Mesenchymal stem cell (in vitro differentiated cells and primary cell): ENCODE measurements around the gene USP3.

Source experiments
- DNase-seq: peaks from one replicate; pipeline ENCODE4 v3.0.0-alpha.2; 2013
- H2AFZ ChIP-seq: one replicate; pipeline ENCODE4 v1.6.1; 2013; ENCODE audit warnings: low read depth, mild to moderate bottlenecking, control low read depth, inconsistent platforms, low read length, moderate library complexity
- H2AK5ac ChIP-seq: 2 replicates; pipeline ENCODE4 v1.6.1; 2013; ENCODE audit warnings: low read length, moderate library complexity, mild to moderate bottlenecking, inconsistent platforms; ENCODE audit not compliant: severe bottlenecking
- H2BK120ac ChIP-seq: one replicate; pipeline ENCODE4 v1.6.1; 2013; ENCODE audit warnings: low read depth, mild to moderate bottlenecking, inconsistent platforms, low read length, moderate library complexity
- H2BK12ac ChIP-seq, 2 experiments: one replicate each; pipeline ENCODE4 v1.6.1; 2013; ENCODE audit warnings: inconsistent platforms in 2 of 2, low read length in 2 of 2, mild to moderate bottlenecking in 2 of 2, moderate library complexity in 2 of 2, control low read depth in 1 of 2
- H2BK15ac ChIP-seq: one replicate; pipeline ENCODE4 v1.6.1; 2013; ENCODE audit warnings: mild to moderate bottlenecking, low read depth, inconsistent platforms; ENCODE audit not compliant: poor library complexity, severe bottlenecking
- H2BK5ac ChIP-seq: 2 replicates; pipeline ENCODE4 v1.6.1; 2013; ENCODE audit warnings: low read depth, mild to moderate bottlenecking, low read length, control low read depth, inconsistent platforms; ENCODE audit not compliant: poor library complexity, severe bottlenecking
- H3K14ac ChIP-seq, 2 experiments: one replicate each; pipeline ENCODE4 v1.6.1; 2013; ENCODE audit warnings: inconsistent platforms in 2 of 2, low read length in 2 of 2, control low read depth in 1 of 2, mild to moderate bottlenecking in 1 of 2, moderate library complexity in 1 of 2
- H3K18ac ChIP-seq, 2 experiments: one replicate each; pipeline ENCODE4 v1.6.1; 2013; ENCODE audit warnings: inconsistent platforms in 2 of 2, low read length in 2 of 2, control low read depth in 1 of 2, low read depth in 1 of 2, mild to moderate bottlenecking in 1 of 2
- H3K23ac ChIP-seq, 2 experiments: one replicate each; pipeline ENCODE4 v1.6.1; 2013; ENCODE audit warnings: inconsistent platforms in 2 of 2, low read length in 2 of 2, mild to moderate bottlenecking in 2 of 2, moderate library complexity in 2 of 2, control low read depth in 1 of 2
- H3K27ac ChIP-seq: 2 replicates; pipeline ENCODE4 v1.5.1; 2013; ENCODE audit warnings: mild to moderate bottlenecking, moderate library complexity, low read length, control low read depth, inconsistent platforms; ENCODE audit not compliant: poor library complexity, severe bottlenecking
- H3K27me3 ChIP-seq, 2 experiments: 2 replicates each; pipeline versions ENCODE4 v1.6.1 to v1.7.0; 2013; ENCODE audit warnings: low read length in 2 of 2, mild to moderate bottlenecking in 2 of 2, moderate library complexity in 2 of 2, control low read depth in 1 of 2, inconsistent platforms in 1 of 2; ENCODE audit not compliant: control insufficient read depth in 1 of 2, insufficient read depth in 1 of 2
- H3K36me3 ChIP-seq, 2 experiments: 2 replicates each; pipeline versions ENCODE4 v1.6.1 to v1.7.0; 2013; ENCODE audit warnings: low read length in 2 of 2, control low read depth in 1 of 2, inconsistent platforms in 1 of 2, low read depth in 1 of 2, mild to moderate bottlenecking in 1 of 2; ENCODE audit not compliant: insufficient read depth in 2 of 2, control insufficient read depth in 1 of 2
- H3K4ac ChIP-seq, 2 experiments: one replicate each; pipeline ENCODE4 v1.6.1; 2013; ENCODE audit warnings: inconsistent platforms in 2 of 2, low read length in 2 of 2, mild to moderate bottlenecking in 2 of 2, moderate library complexity in 2 of 2, control low read depth in 1 of 2, low read depth in 1 of 2
- H3K4me1 ChIP-seq: 2 replicates; pipeline ENCODE4 v1.6.1; 2013; ENCODE audit warnings: low read depth, low read length, control low read depth; ENCODE audit not compliant: control insufficient read depth, insufficient read depth
- H3K4me2 ChIP-seq: 2 replicates; pipeline ENCODE4 v1.6.1; 2013; ENCODE audit warnings: low read length, mild to moderate bottlenecking, inconsistent platforms; ENCODE audit not compliant: poor library complexity, severe bottlenecking
- H3K4me3 ChIP-seq, 2 experiments: 2 replicates each; pipeline versions ENCODE4 v1.5.1 to v1.7.0; 2013; ENCODE audit warnings: low read length in 2 of 2, mild to moderate bottlenecking in 2 of 2, control low read depth in 1 of 2, low read depth in 1 of 2; ENCODE audit not compliant: insufficient read depth in 1 of 2
- H3K79me1 ChIP-seq: replicated peaks from 2 replicates; pipeline ENCODE4 v1.6.1; 2013; ENCODE audit warnings: mild to moderate bottlenecking, control low read depth, low read length, inconsistent platforms; ENCODE audit not compliant: poor library complexity, severe bottlenecking
- H3K9ac ChIP-seq: 2 replicates; pipeline ENCODE4 v1.7.0; 2013; ENCODE audit warnings: mild to moderate bottlenecking, low read length, moderate library complexity
- H3K9me3 ChIP-seq: 2 replicates; pipeline ENCODE4 v1.7.0; 2013; ENCODE audit warnings: mild to moderate bottlenecking, low read length; ENCODE audit not compliant: control insufficient read depth
- H4K8ac ChIP-seq: one replicate; pipeline ENCODE4 v1.6.1; 2013; ENCODE audit warnings: inconsistent platforms, mild to moderate bottlenecking, low read length, moderate library complexity
- H4K91ac ChIP-seq: one replicate; pipeline ENCODE4 v1.6.1; 2013; ENCODE audit warnings: mild to moderate bottlenecking, low read length, inconsistent platforms
- WGBS: methylation state at CpG from one replicate; pipeline ENCODE4 v1.1.7; 2013; ENCODE audit warnings: mixed read lengths; 5-methylcytosine and 5-hydroxymethylcytosine counted together

USP3 gene

GRCh38 chr15:63491116-63491827 is 13.1 kb upstream of the USP3 start:
- H4K91ac ChIP-seq, result no peak overlapping the region

GRCh38 chr15:63491979-63492378 is 12.4 kb upstream of the USP3 start:
- no peak overlapping the region for H3K9ac ChIP-seq
- H3K4me2 ChIP-seq, result no peak overlapping the region
- H3K14ac ChIP-seq, result no peak overlapping the region
- H3K18ac ChIP-seq, result peak overlapping the region; percentile 5 to 67
- DNase-seq, result peak; percentile 65
- H2BK5ac ChIP-seq, result no peak overlapping the region
- no peak overlapping the region for H3K4me3 ChIP-seq
- H3K27ac ChIP-seq, result peak overlapping the region; percentile 38
- no peaks in the 10 kb centered on the region for H3K9me3 ChIP-seq
- H2AK5ac ChIP-seq, result no peak overlapping the region
- no peak overlapping the region for H4K91ac ChIP-seq
- no peaks in the 10 kb centered on the region for H3K79me1 ChIP-seq
- no peaks in the 10 kb centered on the region for H3K36me3 ChIP-seq
- no peak overlapping the region for H2BK120ac ChIP-seq
- H3K4ac ChIP-seq, result no peak overlapping the region
- 51% methylated on average over 3 of the region's 6 CpGs for WGBS
- H4K8ac ChIP-seq, result no peak overlapping the region
- no peak overlapping the region for H2AFZ ChIP-seq
- peaks cover 12% of the 10 kb centered on the region for H3K4me1 ChIP-seq
- H3K23ac ChIP-seq, result no peak overlapping the region
- peaks cover 0 to 11% of the 10 kb centered on the region in 2 experiments for H3K27me3 ChIP-seq
- no peak overlapping the region for H2BK15ac ChIP-seq
- peak overlapping the region in 1 of 2 experiments; percentile 17 for H2BK12ac ChIP-seq

More at GRCh38 chr15:63491116-63491827, 13.1 kb upstream of the USP3 start:
- no peaks in the 10 kb centered on the region for H3K79me1 ChIP-seq
- no peak overlapping the region for H4K8ac ChIP-seq
- no peak overlapping the region for H3K4me2 ChIP-seq
- no peak overlapping the region for H2AFZ ChIP-seq
- no peak overlapping the region for H2BK120ac ChIP-seq
- no peak overlapping the region for H3K14ac ChIP-seq
- peak overlapping the region; percentile 54 for H2AK5ac ChIP-seq
- H3K4me3 ChIP-seq, result no peak overlapping the region
- no peak for DNase-seq
- H3K4me1 ChIP-seq, result peaks cover 12% of the 10 kb centered on the region
- H3K36me3 ChIP-seq, result no peaks in the 10 kb centered on the region
- no peak overlapping the region for H3K9ac ChIP-seq
- H3K9me3 ChIP-seq, result no peaks in the 10 kb centered on the region
- H3K27me3 ChIP-seq, result peaks cover 0 to 8% of the 10 kb centered on the region in 2 experiments
- H3K27ac ChIP-seq, result no peak overlapping the region
- H3K18ac ChIP-seq, result peak overlapping the region in 1 of 2 experiments; percentile 46
- no peak overlapping the region for H2BK15ac ChIP-seq
- 91% methylated on average over 5 of the region's 5 CpGs for WGBS
- no peak overlapping the region for H2BK5ac ChIP-seq
- no peak overlapping the region for H3K4ac ChIP-seq
- H2BK12ac ChIP-seq, result peak overlapping the region; percentile 29 to 71
- no peak overlapping the region for H3K23ac ChIP-seq

- Histone ChIP-seq H3K4me2 (no peak overlapping the region), H3K4me3 (no peak overlapping the region), H3K9ac (no peak overlapping the region), H3K36me3 (no peaks in the 10 kb centered on the region), H4K91ac (no peak overlapping the region), H3K4ac (no peak overlapping the region), H3K27me3 (peaks cover 0 to 11% of the 10 kb centered on the region in 2 experiments), H3K23ac (no peak overlapping the region), H3K4me1 (peaks cover 12% of the 10 kb centered on the region), H3K9me3 (no peaks in the 10 kb centered on the region), H3K79me1 (no peaks in the 10 kb centered on the region), H2BK5ac (no peak overlapping the region), H2BK12ac (peak overlapping the region in 1 of 2 experiments; percentile 64), H2BK15ac (no peak overlapping the region), H2AFZ (no peak overlapping the region), H3K14ac (no peak overlapping the region), H2AK5ac (peak overlapping the region; percentile 7), H3K27ac (peak overlapping the region; percentile 38), H4K8ac (no peak overlapping the region), H2BK120ac (no peak overlapping the region), H3K18ac (peak overlapping the region in 1 of 2 experiments; percentile 67)
- peak; percentile 83 for DNase-seq
- 64% methylated on average over 6 of the region's 8 CpGs for WGBS
Observed at GRCh38 chr15:63492541-63493077, 11.8 kb upstream of the USP3 start.

- H3K79me1 ChIP-seq, result no peaks in the 10 kb centered on the region
- H3K4me2 ChIP-seq, result no peak overlapping the region
Observed at GRCh38 chr15:63493436-63493835, 11.0 kb upstream of the USP3 start.

More at GRCh38 chr15:63493436-63493835, 11.0 kb upstream of the USP3 start:
- Histone ChIP-seq H3K9me3 (no peaks in the 10 kb centered on the region), H3K4me3 (no peak overlapping the region), H2BK12ac (peak overlapping the region in 1 of 2 experiments; percentile 23), H4K8ac (no peak overlapping the region), H2BK5ac (no peak overlapping the region), H2BK120ac (no peak overlapping the region), H2AFZ (no peak overlapping the region), H3K14ac (no peak overlapping the region), H3K27me3 (peaks cover 0 to 11% of the 10 kb centered on the region in 2 experiments), H2AK5ac (peak overlapping the region; percentile 11), H3K27ac (no peak overlapping the region), H3K18ac (no peak overlapping the region), H3K4ac (no peak overlapping the region), H3K9ac (no peak overlapping the region), H3K23ac (no peak overlapping the region), H2BK15ac (no peak overlapping the region), H4K91ac (no peak overlapping the region), H3K4me1 (peaks cover 12% of the 10 kb centered on the region), H3K36me3 (no peaks in the 10 kb centered on the region)
- no peak for DNase-seq
- 65% methylated on average over 2 of the region's 2 CpGs for WGBS
